K562 (cell line): ENCODE measurements around the gene TLCD4. TPM values are rescaled to one million over a fixed set of nuclear protein-coding genes. Genes with fewer than 3 reads are reported as not detected.

Source experiments
- CREBBP ChIP-seq: IDR thresholded peaks from one replicate; pipeline ENCODE4 v1.6.1; 2012; ENCODE audit warnings: low read depth, mild to moderate bottlenecking, control low read depth, inconsistent platforms, low read length
- HDAC8 ChIP-seq: fragments of 450-650 bp; IDR thresholded peaks from 2 replicates; pipeline ENCODE4 v1.6.1; 2016; ENCODE audit warnings: mild to moderate bottlenecking, missing genetic modification characterization, moderate library complexity, missing compliant biosample characterization
- MIER1 ChIP-seq: fragments of 450-650 bp; IDR thresholded peaks from 2 replicates; pipeline ENCODE4 v1.6.1; 2016; ENCODE audit warnings: antibody characterized with exemption, mild to moderate bottlenecking, low read depth
- NEUROD1 ChIP-seq: fragments of 150-350 bp; IDR thresholded peaks from 2 replicates; pipeline ENCODE4 v1.6.1; 2014; ENCODE audit warnings: borderline replicate concordance, low read length, low read depth; ENCODE audit not compliant: partially characterized antibody
- POLR2A ChIP-seq: fragments of 450-650 bp; conservative IDR thresholded peaks from 2 replicates; pipeline ENCODE4 v1.6.1; 2016
- POLR2H ChIP-seq: IDR thresholded peaks from 2 replicates; pipeline ENCODE4 v1.6.1; 2016; ENCODE audit warnings: missing genetic modification characterization, low read depth, mild to moderate bottlenecking, control low read depth, missing compliant biosample characterization, moderate library complexity
- POLR3A ChIP-seq: IDR thresholded peaks from 2 replicates; pipeline ENCODE4 v1.6.1; 2011; ENCODE audit warnings: borderline replicate concordance, mild to moderate bottlenecking, moderate library complexity; ENCODE audit not compliant: insufficient read length, insufficient read depth; ENCODE audit errors: extremely low read depth
- RAD21 ChIP-seq, 2 experiments: fragments of 250-450 bp in 1 of 2; fragments of 450-650 bp in 1 of 2; sonication (Bioruptor Pico) in 1 of 2; formaldehyde crosslinking in 1 of 2; IDR thresholded peaks in 1 of 2; conservative IDR thresholded peaks in 1 of 2; 2 replicates each; pipeline versions ENCODE4 v1.4.0 to v1.8.0; 2020 to 2022; ENCODE audit warnings: mild to moderate bottlenecking in 2 of 2, moderate library complexity in 1 of 2
- STAG1 ChIP-seq: sonication (generic); formaldehyde crosslinking; IDR thresholded peaks from 2 replicates; pipeline ENCODE4 v1.5.0; 2020; ENCODE audit warnings: missing genetic modification reagents, borderline replicate concordance
- TAF9B ChIP-seq: fragments of 450-650 bp; IDR thresholded peaks from 2 replicates; pipeline ENCODE4 v1.6.1; 2018; ENCODE audit warnings: mild to moderate bottlenecking; ENCODE audit not compliant: partially characterized antibody
- TAL1 ChIP-seq: fragments of 450-650 bp; IDR thresholded peaks from 2 replicates; pipeline ENCODE4 v1.6.1; 2016; ENCODE audit warnings: mild to moderate bottlenecking
- ZNF830 ChIP-seq: fragments of 250-450 bp; sonication (Bioruptor Pico); IDR thresholded peaks from 2 replicates; pipeline ENCODE4 v1.5.0; 2021; ENCODE audit warnings: mild to moderate bottlenecking
- polyA plus RNA-seq, 8 experiments: library from polyadenylated mRNA; depleted of rRNA in 4 of 8; stranded (reverse) in 5 of 8; unstranded in 3 of 8; fragments of >200 nt; fragmentation: Nextera tagmentation in 2 of 8; fragmentation: Illumina TruSeq in 1 of 8; extraction: Ambion mirVana in 2 of 8; extraction: Trizol in 1 of 8; gene quantifications; 2 replicates each; pipeline versions ENCODE4 v1.2.1 to v1.2.3, GENCODE V29; 2011 to 2014; ENCODE audit warnings: inconsistent platforms in 1 of 8, missing spikeins in 1 of 8
- total RNA-seq, 7 experiments: library from RNA; depleted of rRNA in 6 of 7; stranded (reverse); fragments of >200 nt in 6 of 7; fragmentation: Illumina TruSeq in 2 of 7; extraction: Trizol in 2 of 7; gene quantifications; 2 replicates each; pipeline versions ENCODE4 v1.2.1 to v1.2.3, GENCODE V29; 2011 to 2021; ENCODE audit warnings: low replicate concordance in 1 of 7
- TF ChIP-seq, protein P1 (sequence below): sonication (generic); formaldehyde crosslinking; IDR thresholded peaks from 2 replicates; pipeline ENCODE4 v1.8.0; 2022; ENCODE audit warnings: missing genetic modification reagents, mild to moderate bottlenecking, moderate library complexity, borderline replicate concordance
- TF ChIP-seq, protein P2 (sequence below): fragments of 450-650 bp; IDR thresholded peaks from 2 replicates; pipeline ENCODE4 v1.6.1; 2017; ENCODE audit warnings: antibody characterized with exemption
- TF ChIP-seq, protein P3 (sequence below): fragments of 250-450 bp; sonication (Bioruptor Pico); IDR thresholded peaks from 2 replicates; pipeline ENCODE4 v1.6.1; 2021; ENCODE audit warnings: mild to moderate bottlenecking
- TF ChIP-seq, protein P4 (sequence below): IDR thresholded peaks from 2 replicates; pipeline ENCODE4 v1.6.1; 2011; ENCODE audit warnings: borderline replicate concordance, low read depth, mild to moderate bottlenecking, moderate library complexity, low read length; ENCODE audit not compliant: insufficient read depth, poor library complexity, severe bottlenecking
- TF ChIP-seq, protein P5 (sequence below): fragments of 450-650 bp; formaldehyde crosslinking; IDR thresholded peaks from 2 replicates; pipeline ENCODE4 v1.4.0; 2020; ENCODE audit warnings: mild to moderate bottlenecking, moderate library complexity
- TF ChIP-seq, protein P6 (sequence below): fragments of 450-650 bp; conservative IDR thresholded peaks from 2 replicates; pipeline ENCODE4 v1.6.1; 2016; ENCODE audit warnings: missing genetic modification characterization, low read depth, mild to moderate bottlenecking, missing compliant biosample characterization, moderate library complexity

The TLCD4 gene
- total and polyA plus RNA-seq, 9 of the 15 experiments (the other 6 are each of a cell fraction or from before 2014, with no cell fraction given), result 3.5 to 19.8 (median 7.6) TPM

DNA sequence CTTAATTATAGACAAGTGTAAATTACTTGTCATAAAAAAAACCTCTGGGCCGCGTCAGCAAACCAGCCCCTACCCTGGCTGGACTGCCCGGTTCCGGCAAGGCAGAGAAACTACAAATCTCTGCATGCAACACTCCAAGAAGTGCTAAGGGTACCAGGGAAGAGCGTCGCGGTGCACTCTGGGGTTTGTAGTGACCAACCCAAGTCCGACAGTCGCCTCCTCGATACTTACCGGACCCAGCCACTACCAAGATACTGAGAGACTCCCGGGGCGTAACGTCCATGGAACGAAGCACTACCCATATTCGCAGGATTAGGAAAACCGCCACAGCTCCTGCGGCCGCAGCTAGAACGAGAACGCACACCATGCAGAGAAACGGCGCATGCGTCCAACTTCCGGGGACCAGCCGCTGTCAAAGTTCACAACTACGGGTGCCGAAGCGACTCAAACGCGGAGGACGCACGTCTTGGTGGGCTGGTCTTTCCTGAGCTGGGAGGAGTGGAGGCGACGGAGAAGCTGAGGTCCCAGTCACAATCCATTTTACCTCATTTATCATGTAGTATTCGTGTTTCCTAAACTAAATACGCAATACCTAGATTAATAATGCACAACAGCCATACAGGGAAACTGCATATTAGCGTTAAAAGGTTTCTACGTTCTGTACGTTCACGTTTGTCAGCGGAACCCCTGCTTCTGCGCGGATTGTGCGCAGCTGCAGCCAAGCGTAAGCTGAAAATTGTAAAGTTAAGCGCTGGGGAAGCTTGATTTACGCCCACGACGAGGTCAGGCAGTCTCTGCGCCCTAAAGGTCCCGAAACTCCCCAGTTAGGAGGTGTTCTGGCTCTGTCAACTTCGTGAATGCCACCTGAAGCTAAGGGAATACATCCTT lies 44.4 kb upstream of the TLCD4 start, which contains the start of gene ALG14 (continued):
- TF ChIP-seq TAF9B (peak; percentile 25), POLR3A (no peak), POLR2H (tag) (no peak), POLR2A (peak; percentile 83), TAL1 (no peak), RAD21 (CRISPR knock-in tag; conservative IDR thresholded peaks at IDR 0.05 in 1 of 2, IDR thresholded peaks at IDR 0.05 in 1 of 2) (peak in 1 of 2 experiments; percentile 17; a peak in 1 of 4 replicates), MIER1 (0 out of 2 replicates have a peak, but pooled peaks have one; percentile 20), CREBBP (no peak), STAG1 (CRISPR knock-in tag) (no peak), NEUROD1 (peak; percentile 75), HDAC8 (no peak), ZNF830 (CRISPR knock-in tag) (no peak)
- TF ChIP-seq, protein P1, sequence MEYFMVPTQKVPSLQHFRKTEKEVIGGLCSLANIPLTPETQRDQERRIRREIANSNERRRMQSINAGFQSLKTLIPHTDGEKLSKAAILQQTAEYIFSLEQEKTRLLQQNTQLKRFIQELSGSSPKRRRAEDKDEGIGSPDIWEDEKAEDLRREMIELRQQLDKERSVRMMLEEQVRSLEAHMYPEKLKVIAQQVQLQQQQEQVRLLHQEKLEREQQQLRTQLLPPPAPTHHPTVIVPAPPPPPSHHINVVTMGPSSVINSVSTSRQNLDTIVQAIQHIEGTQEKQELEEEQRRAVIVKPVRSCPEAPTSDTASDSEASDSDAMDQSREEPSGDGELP (CRISPR knock-in tag), result peak; percentile 86
- TF ChIP-seq, protein P2, sequence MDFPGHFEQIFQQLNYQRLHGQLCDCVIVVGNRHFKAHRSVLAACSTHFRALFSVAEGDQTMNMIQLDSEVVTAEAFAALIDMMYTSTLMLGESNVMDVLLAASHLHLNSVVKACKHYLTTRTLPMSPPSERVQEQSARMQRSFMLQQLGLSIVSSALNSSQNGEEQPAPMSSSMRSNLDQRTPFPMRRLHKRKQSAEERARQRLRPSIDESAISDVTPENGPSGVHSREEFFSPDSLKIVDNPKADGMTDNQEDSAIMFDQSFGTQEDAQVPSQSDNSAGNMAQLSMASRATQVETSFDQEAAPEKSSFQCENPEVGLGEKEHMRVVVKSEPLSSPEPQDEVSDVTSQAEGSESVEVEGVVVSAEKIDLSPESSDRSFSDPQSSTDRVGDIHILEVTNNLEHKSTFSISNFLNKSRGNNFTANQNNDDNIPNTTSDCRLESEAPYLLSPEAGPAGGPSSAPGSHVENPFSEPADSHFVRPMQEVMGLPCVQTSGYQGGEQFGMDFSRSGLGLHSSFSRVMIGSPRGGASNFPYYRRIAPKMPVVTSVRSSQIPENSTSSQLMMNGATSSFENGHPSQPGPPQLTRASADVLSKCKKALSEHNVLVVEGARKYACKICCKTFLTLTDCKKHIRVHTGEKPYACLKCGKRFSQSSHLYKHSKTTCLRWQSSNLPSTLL, result no peak
- TF ChIP-seq, protein P3, sequence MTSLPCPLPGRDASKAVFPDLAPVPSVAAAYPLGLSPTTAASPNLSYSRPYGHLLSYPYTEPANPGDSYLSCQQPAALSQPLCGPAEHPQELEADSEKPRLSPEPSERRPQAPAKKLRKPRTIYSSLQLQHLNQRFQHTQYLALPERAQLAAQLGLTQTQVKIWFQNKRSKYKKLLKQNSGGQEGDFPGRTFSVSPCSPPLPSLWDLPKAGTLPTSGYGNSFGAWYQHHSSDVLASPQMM (CRISPR knock-in tag), result no peak
- TF ChIP-seq, protein P4, sequence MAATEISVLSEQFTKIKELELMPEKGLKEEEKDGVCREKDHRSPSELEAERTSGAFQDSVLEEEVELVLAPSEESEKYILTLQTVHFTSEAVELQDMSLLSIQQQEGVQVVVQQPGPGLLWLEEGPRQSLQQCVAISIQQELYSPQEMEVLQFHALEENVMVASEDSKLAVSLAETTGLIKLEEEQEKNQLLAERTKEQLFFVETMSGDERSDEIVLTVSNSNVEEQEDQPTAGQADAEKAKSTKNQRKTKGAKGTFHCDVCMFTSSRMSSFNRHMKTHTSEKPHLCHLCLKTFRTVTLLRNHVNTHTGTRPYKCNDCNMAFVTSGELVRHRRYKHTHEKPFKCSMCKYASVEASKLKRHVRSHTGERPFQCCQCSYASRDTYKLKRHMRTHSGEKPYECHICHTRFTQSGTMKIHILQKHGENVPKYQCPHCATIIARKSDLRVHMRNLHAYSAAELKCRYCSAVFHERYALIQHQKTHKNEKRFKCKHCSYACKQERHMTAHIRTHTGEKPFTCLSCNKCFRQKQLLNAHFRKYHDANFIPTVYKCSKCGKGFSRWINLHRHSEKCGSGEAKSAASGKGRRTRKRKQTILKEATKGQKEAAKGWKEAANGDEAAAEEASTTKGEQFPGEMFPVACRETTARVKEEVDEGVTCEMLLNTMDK, result no peak
- TF ChIP-seq, protein P5, sequence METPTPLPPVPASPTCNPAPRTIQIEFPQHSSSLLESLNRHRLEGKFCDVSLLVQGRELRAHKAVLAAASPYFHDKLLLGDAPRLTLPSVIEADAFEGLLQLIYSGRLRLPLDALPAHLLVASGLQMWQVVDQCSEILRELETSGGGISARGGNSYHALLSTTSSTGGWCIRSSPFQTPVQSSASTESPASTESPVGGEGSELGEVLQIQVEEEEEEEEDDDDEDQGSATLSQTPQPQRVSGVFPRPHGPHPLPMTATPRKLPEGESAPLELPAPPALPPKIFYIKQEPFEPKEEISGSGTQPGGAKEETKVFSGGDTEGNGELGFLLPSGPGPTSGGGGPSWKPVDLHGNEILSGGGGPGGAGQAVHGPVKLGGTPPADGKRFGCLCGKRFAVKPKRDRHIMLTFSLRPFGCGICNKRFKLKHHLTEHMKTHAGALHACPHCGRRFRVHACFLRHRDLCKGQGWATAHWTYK, result no peak; the same call in 1 of the 2 replicates
- TF ChIP-seq, protein P6, sequence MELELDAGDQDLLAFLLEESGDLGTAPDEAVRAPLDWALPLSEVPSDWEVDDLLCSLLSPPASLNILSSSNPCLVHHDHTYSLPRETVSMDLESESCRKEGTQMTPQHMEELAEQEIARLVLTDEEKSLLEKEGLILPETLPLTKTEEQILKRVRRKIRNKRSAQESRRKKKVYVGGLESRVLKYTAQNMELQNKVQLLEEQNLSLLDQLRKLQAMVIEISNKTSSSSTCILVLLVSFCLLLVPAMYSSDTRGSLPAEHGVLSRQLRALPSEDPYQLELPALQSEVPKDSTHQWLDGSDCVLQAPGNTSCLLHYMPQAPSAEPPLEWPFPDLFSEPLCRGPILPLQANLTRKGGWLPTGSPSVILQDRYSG (tag), result no peak
